Upper lobe of right lung (tissue), 1 donor: ENCODE data around the gene TAF11L4. TPM values are rescaled to one million over a fixed set of nuclear protein-coding genes. Genes with fewer than 3 reads are reported as not detected.
"Not testable (repeated sequence)": the region's sequence is repeated elsewhere in the genome, so short reads cannot be mapped to it uniquely, and the experiment has no call there.

Experiments used
- ATAC-seq: fragments of 200-7000 bp; cut with Tn5 transposase; one replicate; pipeline ENCODE4 v1.9.1; 2020; ENCODE audit warnings: mild to moderate bottlenecking, moderate library complexity
- DNase-seq: peaks from one replicate; pipeline ENCODE4 v3.0.0-alpha.2; 2020
- H3K27ac ChIP-seq: fragments of 200-600 bp; one replicate; pipeline ENCODE4 v1.8.0; 2022
- H3K27me3 ChIP-seq: fragments of 200-600 bp; one replicate; pipeline ENCODE4 v1.8.0; 2022; ENCODE audit warnings: mild to moderate bottlenecking
- H3K36me3 ChIP-seq: fragments of 200-600 bp; one replicate; pipeline ENCODE4 v1.8.0; 2022
- H3K4me1 ChIP-seq: fragments of 200-600 bp; one replicate; pipeline ENCODE4 v1.8.0; 2022
- H3K4me3 ChIP-seq: fragments of 200-600 bp; one replicate; pipeline ENCODE4 v1.8.0; 2022; ENCODE audit warnings: mild to moderate bottlenecking
- H3K9me3 ChIP-seq: fragments of 200-600 bp; one replicate; pipeline ENCODE4 v1.8.0; 2022
- intact Hi-C: fragments of 100-400 bp; cut with DNase I; formaldehyde crosslinking; loops from one replicate; pipeline ENCODE4 v1.11.0; 2022
- long read RNA-seq: library from polyadenylated mRNA; unstranded; transcript quantifications from one replicate; pipeline ENCODE4 v2.0.0, GENCODE V29; 2021
- total RNA-seq: library from RNA; stranded (reverse); fragmentation: NEBNext Ultra II Directional; extraction: Animal tissue kit (Norgen Biotek cat#: 25700); gene quantifications from one replicate; pipeline ENCODE4 v1.2.1, GENCODE V29; 2021
- TF ChIP-seq, protein P1 (sequence below): fragments of 200-600 bp; IDR thresholded peaks from one replicate; pipeline ENCODE4 v1.8.0; 2022; ENCODE audit warnings: antibody characterized with exemption
- donor health status: DM: no; HTN: yes; CAD: no; lungs with severe emphysema.

The TAF11L4 gene
- not detected for total RNA-seq
- long read RNA-seq = 0 reads

DNA sequence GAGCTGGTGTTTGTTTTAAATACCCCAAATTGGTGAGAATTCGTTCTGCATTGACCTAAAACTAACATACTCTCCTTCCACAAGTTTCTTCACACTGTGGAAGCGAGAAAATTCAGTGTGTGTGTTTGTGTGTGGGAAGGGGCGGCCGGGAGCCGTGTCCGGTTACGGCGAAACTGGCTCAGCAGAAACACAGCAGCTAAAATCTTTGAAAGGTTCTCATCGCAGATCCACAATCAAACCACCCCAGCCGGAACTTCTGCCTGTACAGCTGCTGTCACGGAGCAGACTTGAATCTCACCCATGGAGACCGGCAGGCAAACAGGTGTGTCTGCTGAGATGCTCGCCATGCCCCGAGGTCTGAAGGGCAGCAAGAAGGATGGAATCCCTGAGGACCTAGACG is at the start of gene TAF11L4:
Gene TAF11L4 (plus strand): TSS at position 301 of the 400 bp plus-strand sequence.
- H3K36me3 ChIP-seq, DNase-seq, H3K4me3 ChIP-seq, ATAC-seq, H3K4me1 ChIP-seq, H3K27me3 ChIP-seq, H3K27ac ChIP-seq, H3K9me3 ChIP-seq, intact Hi-C loops: not testable (repeated sequence)

DNA sequence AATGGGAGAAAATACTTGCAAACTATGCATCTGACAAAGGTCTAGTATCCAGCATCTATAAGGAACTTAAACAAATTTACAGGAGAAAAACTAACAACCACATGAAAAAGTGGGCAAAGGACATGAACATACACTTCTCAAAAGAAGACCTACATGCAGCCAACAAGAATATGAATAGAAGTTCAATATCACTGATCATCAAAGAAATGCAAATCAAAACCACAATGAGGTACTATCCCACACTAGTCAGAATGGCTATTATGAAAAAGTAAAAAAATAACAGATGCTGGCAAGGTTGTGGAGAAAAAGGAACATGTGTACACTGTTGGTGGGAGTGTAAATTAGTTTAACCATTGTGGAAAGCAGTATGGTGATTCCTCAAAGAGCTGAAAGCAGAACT is 46.5 kb upstream of the TAF11L4 start:
- H3K27me3 ChIP-seq, H3K9me3 ChIP-seq, H3K36me3 ChIP-seq, DNase-seq, ATAC-seq, intact Hi-C loops, H3K4me1 ChIP-seq, H3K27ac ChIP-seq, H3K4me3 ChIP-seq: not testable (repeated sequence)

GRCh38 chr5:17477043-17477442 is 44.6 kb upstream of the TAF11L4 start:
- Histone ChIP-seq H3K36me3 (no peaks in the 10 kb centered on the region), H3K27ac (no peak overlapping the region), H3K9me3 (no peaks in the 10 kb centered on the region), H3K4me3 (no peak overlapping the region), H3K27me3 (no peaks in the 10 kb centered on the region), H3K4me1 (no peaks in the 10 kb centered on the region)
- DNase-seq = no peak
- TF ChIP-seq, protein P1, sequence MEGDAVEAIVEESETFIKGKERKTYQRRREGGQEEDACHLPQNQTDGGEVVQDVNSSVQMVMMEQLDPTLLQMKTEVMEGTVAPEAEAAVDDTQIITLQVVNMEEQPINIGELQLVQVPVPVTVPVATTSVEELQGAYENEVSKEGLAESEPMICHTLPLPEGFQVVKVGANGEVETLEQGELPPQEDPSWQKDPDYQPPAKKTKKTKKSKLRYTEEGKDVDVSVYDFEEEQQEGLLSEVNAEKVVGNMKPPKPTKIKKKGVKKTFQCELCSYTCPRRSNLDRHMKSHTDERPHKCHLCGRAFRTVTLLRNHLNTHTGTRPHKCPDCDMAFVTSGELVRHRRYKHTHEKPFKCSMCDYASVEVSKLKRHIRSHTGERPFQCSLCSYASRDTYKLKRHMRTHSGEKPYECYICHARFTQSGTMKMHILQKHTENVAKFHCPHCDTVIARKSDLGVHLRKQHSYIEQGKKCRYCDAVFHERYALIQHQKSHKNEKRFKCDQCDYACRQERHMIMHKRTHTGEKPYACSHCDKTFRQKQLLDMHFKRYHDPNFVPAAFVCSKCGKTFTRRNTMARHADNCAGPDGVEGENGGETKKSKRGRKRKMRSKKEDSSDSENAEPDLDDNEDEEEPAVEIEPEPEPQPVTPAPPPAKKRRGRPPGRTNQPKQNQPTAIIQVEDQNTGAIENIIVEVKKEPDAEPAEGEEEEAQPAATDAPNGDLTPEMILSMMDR = no peak
- ATAC-seq = no peak
- intact Hi-C loops = no loop called here

DNA sequence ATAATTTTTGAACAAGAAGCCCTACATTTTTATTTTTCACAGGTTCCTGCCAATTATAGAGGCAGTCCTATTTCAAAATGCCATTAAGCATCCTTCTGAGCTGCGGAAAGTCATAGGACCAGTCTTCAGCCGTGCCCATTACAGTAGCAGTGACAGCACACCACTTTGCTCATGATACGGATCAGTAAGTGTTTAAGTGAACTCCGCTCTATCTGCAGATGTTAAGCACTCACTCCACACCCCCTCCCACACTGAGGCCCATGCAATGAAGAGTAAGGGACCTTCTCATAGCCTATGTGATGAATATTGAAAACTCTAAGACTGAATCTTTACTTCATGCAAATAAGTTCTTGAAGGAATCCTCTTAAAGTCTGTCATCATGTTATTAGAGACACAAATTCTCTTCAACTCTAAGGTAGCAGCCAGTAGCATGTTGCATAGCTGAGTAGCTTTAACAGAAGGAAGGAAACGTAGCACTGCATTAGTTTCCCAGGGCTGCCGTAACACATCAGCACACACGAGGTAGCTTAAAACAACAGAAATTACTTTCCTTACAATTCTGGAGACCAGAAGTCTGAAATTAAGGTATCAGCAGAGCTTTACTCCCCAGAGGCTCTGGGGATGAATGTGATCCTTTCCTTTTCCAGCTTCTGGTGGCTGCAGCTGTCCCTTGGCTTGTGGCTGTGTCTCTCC is 43.9 kb upstream of the TAF11L4 start:
- Histone ChIP-seq H3K4me1 (no peaks in the 10 kb centered on the region), H3K27ac (no peak overlapping the region), H3K9me3 (no peaks in the 10 kb centered on the region), H3K27me3 (no peaks in the 10 kb centered on the region), H3K4me3 (no peak overlapping the region), H3K36me3 (no peaks in the 10 kb centered on the region)
- DNase-seq = no peak
- TF ChIP-seq, protein P1 = no peak
- intact Hi-C loops = no loop called here
- ATAC-seq = no peak

DNA sequence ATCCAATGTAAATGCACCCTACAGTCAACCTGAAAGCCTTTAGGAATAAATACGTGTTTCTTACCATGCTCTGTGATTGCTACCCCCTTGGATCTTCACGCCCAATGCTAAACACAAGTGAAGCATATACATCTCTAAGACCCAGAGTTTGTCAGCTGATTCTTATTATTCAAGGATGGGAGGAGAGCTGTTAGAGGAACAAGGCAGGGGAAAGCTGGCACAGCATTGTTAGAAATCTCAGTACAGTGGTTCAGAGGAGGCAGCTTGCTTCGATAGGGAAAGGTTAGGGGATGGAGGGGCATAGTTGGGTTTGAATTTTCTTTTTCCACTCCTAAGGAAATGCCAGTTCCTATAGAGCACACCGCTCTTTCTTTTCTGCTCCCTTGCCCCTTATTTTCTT is 40.2 kb upstream of the TAF11L4 start:
- DNase-seq (no peak), ATAC-seq (no peak)
- no peak overlapping the region for H3K27ac ChIP-seq
- no peaks in the 10 kb centered on the region for H3K27me3 ChIP-seq
- H3K4me3 ChIP-seq = no peak overlapping the region
- H3K36me3 ChIP-seq = no peaks in the 10 kb centered on the region
- no peaks in the 10 kb centered on the region for H3K9me3 ChIP-seq
- intact Hi-C loops = no loop called here
- no peaks in the 10 kb centered on the region for H3K4me1 ChIP-seq
- TF ChIP-seq, protein P1 = no peak

DNA sequence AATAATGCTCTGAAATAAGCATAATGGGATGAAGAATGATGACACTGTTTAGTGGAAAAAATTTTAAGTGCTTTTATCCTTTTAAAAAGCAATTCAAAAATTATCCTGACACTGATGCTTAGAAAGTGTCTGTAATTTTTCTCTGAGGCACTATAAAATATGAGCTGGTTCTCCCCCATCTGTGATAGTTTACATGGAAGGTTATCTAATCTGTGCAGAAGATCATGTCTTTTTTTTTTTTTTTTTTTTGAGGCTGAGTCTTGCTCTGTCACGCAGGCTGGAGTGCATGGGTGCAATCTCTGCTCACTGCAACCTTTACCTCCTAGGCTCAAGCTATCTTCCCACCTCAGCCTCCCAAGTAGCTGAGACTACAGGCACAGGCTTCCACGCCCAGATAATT is 38.8 kb upstream of the TAF11L4 start:
- Histone ChIP-seq H3K4me3 (no peak overlapping the region), H3K27ac (no peak overlapping the region), H3K9me3 (no peaks in the 10 kb centered on the region), H3K4me1 (no peaks in the 10 kb centered on the region), H3K36me3 (no peaks in the 10 kb centered on the region), H3K27me3 (no peaks in the 10 kb centered on the region)
- ATAC-seq (no peak), DNase-seq (no peak)
- TF ChIP-seq, protein P1 = no peak
- intact Hi-C loops = no loop called here

DNA sequence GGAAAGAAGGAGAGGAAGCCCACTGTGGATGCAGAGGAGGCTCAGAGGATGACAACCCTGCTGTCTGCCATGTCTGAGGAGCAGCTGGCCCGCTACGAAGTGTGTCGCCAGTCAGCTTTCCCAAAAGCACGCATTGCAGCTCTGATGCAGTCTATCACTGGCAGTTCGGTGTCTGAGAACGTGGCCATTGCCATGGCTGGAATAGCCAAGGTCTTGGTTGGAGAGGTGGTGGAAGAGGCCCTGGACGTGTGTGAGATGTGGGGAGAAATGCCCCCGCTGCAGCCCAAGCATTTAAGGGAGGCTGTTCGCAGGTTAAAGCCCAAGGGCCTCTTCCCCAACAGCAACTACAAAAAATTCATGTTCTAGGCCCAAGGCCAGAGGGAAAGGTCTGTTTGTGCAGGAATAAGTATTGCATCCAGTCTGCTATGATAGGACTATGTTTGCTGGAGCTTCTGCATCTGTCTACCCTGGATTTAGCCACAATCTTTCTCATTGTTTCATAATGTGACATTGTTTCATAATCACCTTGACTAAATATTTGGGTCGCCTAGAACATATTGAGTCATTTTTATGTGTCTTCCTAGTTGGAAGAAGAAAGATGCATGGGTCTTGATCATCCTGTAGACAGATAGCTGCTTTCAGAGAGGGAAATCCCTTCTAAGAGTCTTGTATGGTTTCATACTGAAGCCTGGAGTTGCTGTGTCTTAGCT is 35.0 kb upstream of the TAF11L4 start:
- H3K27ac ChIP-seq, H3K4me1 ChIP-seq, intact Hi-C loops, H3K36me3 ChIP-seq, H3K4me3 ChIP-seq, H3K9me3 ChIP-seq, ATAC-seq, DNase-seq, H3K27me3 ChIP-seq: not testable (repeated sequence)
